HCT116 (cell line): ENCODE results near the gene LPXN. TPM values are rescaled to one million over a fixed set of nuclear protein-coding genes. Genes with fewer than 3 reads are reported as not detected.
A peak's percentile ranks its signal among the peaks of the same experiment; 100 is the strongest.

Source experiments
- ATAC-seq: fragments of 200-7000 bp; cut with Tn5 transposase; 2 replicates; pipeline ENCODE4 v1.9.1; 2020; ENCODE audit warnings: mild to moderate bottlenecking, moderate library complexity
- BruUV-seq: library from RNA; stranded (reverse); fragments of 400-500 nt; replicated peaks from 2 replicates; lab custom pipeline; 2021; lab: Mats Ljungman, UMichigan
- CTCF ChIA-PET: fragments of 300-600 bp; sonication (Branson Sonifier 250); formaldehyde crosslinking; loops from one replicate; lab custom pipeline; 2021; ENCODE audit warnings: antibody characterized with exemption; lab: Charles Lee
- POLR2A ChIA-PET: fragments of 300-600, 350-600 bp; sonication (Branson Sonifier 250); formaldehyde crosslinking; loops from one replicate; lab custom pipeline; 2021; ENCODE audit warnings: antibody characterized with exemption; lab: Charles Lee
- RAD21 ChIA-PET, 2 experiments: fragments of 300-600 bp; sonication (Branson Sonifier 250); formaldehyde crosslinking; loops; one replicate each; lab custom pipeline; 2023; ENCODE audit warnings: low total read pairs in 2 of 2; ENCODE audit not compliant: uncharacterized antibody in 2 of 2, unreplicated experiment in 2 of 2, low non-redundant PET in 1 of 2; lab: Charles Lee
- DNase-seq: peaks from one replicate; pipeline ENCODE4 v3.0.0-alpha.2; 2010; ENCODE audit warnings: low read depth, low spot score
- H2AFZ ChIP-seq: fragments of 200-600 bp; shearing (Covaris generic), sonication (generic); 2 replicates; pipeline ENCODE4 v1.6.1; 2017; ENCODE audit warnings: low read depth, mixed run types, mixed read lengths, antibody characterized with exemption, low read length; ENCODE audit not compliant: poor library complexity, severe bottlenecking
- H3K27ac ChIP-seq: 2 replicates; pipeline ENCODE4 v1.5.1; 2012; ENCODE audit warnings: low read depth, low read length
- H3K27me3 ChIP-seq: fragments of 200-600 bp; sonication (generic); 2 replicates; pipeline ENCODE4 v1.6.1; 2016; ENCODE audit warnings: mixed run types, low read length, mixed read lengths; ENCODE audit not compliant: insufficient read depth
- H3K36me3 ChIP-seq, 2 experiments: fragments of 200-500 bp in 1 of 2; fragments of 200-600 bp in 1 of 2; sonication (Bioruptor generic) in 1 of 2; sonication (generic) in 1 of 2; 2 replicates each; pipeline versions ENCODE4 v1.5.1 to v1.6.1; 2014 to 2016; ENCODE audit warnings: low read length in 2 of 2, inconsistent platforms in 1 of 2, mixed read lengths in 1 of 2, mixed run types in 1 of 2; ENCODE audit not compliant: insufficient read depth in 2 of 2, control insufficient read depth in 1 of 2
- H3K4me1 ChIP-seq, 2 experiments: fragments of 200-600 bp in 1 of 2; sonication (generic) in 1 of 2; 2 replicates each; pipeline versions ENCODE4 v1.5.1 to v1.6.1; 2012 to 2017; ENCODE audit warnings: low read length in 2 of 2, inconsistent platforms in 1 of 2, mild to moderate bottlenecking in 1 of 2, mixed read lengths in 1 of 2, mixed run types in 1 of 2, moderate library complexity in 1 of 2; ENCODE audit not compliant: insufficient read depth in 2 of 2, control insufficient read depth in 1 of 2
- H3K4me2 ChIP-seq: fragments of 200-600 bp; sonication (generic); 2 replicates; pipeline ENCODE4 v1.6.1; 2017; ENCODE audit warnings: mixed run types, low read length, mixed read lengths
- H3K4me3 ChIP-seq, 2 experiments: fragments of 200-600 bp in 1 of 2; sonication (generic) in 1 of 2; replicated peaks in 1 of 2; 2 replicates each; pipeline ENCODE4 v1.5.1; 2011 to 2016; ENCODE audit warnings: low read length in 2 of 2, control low read depth in 1 of 2, low read depth in 1 of 2, mild to moderate bottlenecking in 1 of 2, mixed read lengths in 1 of 2, mixed run types in 1 of 2
- H3K79me2 ChIP-seq: fragments of 200-600 bp; sonication (generic); 2 replicates; pipeline ENCODE4 v1.6.1; 2017; ENCODE audit warnings: mild to moderate bottlenecking, mixed run types, low read length, moderate library complexity, mixed read lengths; ENCODE audit not compliant: insufficient read depth
- H3K9ac ChIP-seq: fragments of 200-600 bp; sonication (generic); 2 replicates; pipeline ENCODE4 v1.6.1; 2016; ENCODE audit warnings: low read length, mixed read lengths
- H3K9me2 ChIP-seq: fragments of 200-600 bp; sonication (generic), shearing (Covaris generic); 2 replicates; pipeline ENCODE4 v1.6.1; 2017; ENCODE audit warnings: mixed run types, mild to moderate bottlenecking, moderate library complexity; ENCODE audit not compliant: insufficient read depth
- H3K9me3 ChIP-seq, 2 experiments: fragments of 200-500 bp in 1 of 2; fragments of 200-600 bp in 1 of 2; sonication (Bioruptor generic) in 1 of 2; sonication (generic) in 1 of 2; 2 replicates each; pipeline ENCODE4 v1.6.1; 2014 to 2017; ENCODE audit warnings: low read length in 2 of 2, mixed read lengths in 2 of 2, inconsistent platforms in 1 of 2, low read depth in 1 of 2, mild to moderate bottlenecking in 1 of 2, mixed run types in 1 of 2, moderate library complexity in 1 of 2; ENCODE audit not compliant: control insufficient read depth in 1 of 2, insufficient read depth in 1 of 2
- H4K20me1 ChIP-seq: fragments of 200-600 bp; sonication (generic), shearing (Covaris generic); 2 replicates; pipeline ENCODE4 v1.6.1; 2017; ENCODE audit warnings: mixed run types, mild to moderate bottlenecking, moderate library complexity; ENCODE audit not compliant: insufficient read depth
- ATF3 ChIP-seq: IDR thresholded peaks from 2 replicates; pipeline ENCODE4 v1.6.1; 2012
- CBX3 ChIP-seq: IDR thresholded peaks from 2 replicates; pipeline ENCODE4 v1.6.1; 2012; ENCODE audit warnings: low read depth
- CEBPB ChIP-seq: IDR thresholded peaks from 2 replicates; pipeline ENCODE4 v1.6.1; 2012; ENCODE audit warnings: low read depth
- CTCF ChIP-seq, 3 experiments: fragments of 200-600 bp in 1 of 3; sonication (generic) in 1 of 3; IDR thresholded peaks in 2 of 3; conservative IDR thresholded peaks in 1 of 3; 2 replicates each; pipeline ENCODE4 v1.5.1; 2012 to 2017; ENCODE audit warnings: low read depth in 2 of 3, low read length in 2 of 3, antibody characterized with exemption in 1 of 3, borderline replicate concordance in 1 of 3, control low read depth in 1 of 3, mild to moderate bottlenecking in 1 of 3, mixed read lengths in 1 of 3, mixed run types in 1 of 3, moderate library complexity in 1 of 3; ENCODE audit not compliant: insufficient read depth in 1 of 3
- EGR1 ChIP-seq: IDR thresholded peaks from 2 replicates; pipeline ENCODE4 v1.6.1; 2012; ENCODE audit warnings: low read depth
- ELF1 ChIP-seq: IDR thresholded peaks from 2 replicates; pipeline ENCODE4 v1.6.1; 2012; ENCODE audit warnings: low read depth, borderline replicate concordance
- EZH2 ChIP-seq: fragments of 200-600 bp; sonication (generic); IDR thresholded peaks from 2 replicates; pipeline ENCODE4 v1.6.1; 2017; ENCODE audit warnings: antibody characterized with exemption, mixed run types
- EZH2phosphoT487 ChIP-seq: fragments of 200-600 bp; IDR thresholded peaks from 2 replicates; pipeline ENCODE4 v1.6.1; 2018; ENCODE audit warnings: antibody characterized with exemption, borderline replicate concordance
- FOSL1 ChIP-seq: IDR thresholded peaks from 2 replicates; pipeline ENCODE4 v1.6.1; 2012; ENCODE audit warnings: low read depth
- JUND ChIP-seq: IDR thresholded peaks from 2 replicates; pipeline ENCODE4 v1.6.1; 2012
- MAX ChIP-seq: IDR thresholded peaks from 2 replicates; pipeline ENCODE4 v1.6.1; 2012
- POLR2A ChIP-seq: IDR thresholded peaks from 2 replicates; pipeline ENCODE4 v1.7.0; 2011; ENCODE audit warnings: borderline replicate concordance; ENCODE audit not compliant: insufficient read depth, insufficient read length; ENCODE audit errors: extremely low read depth
- POLR2AphosphoS5 ChIP-seq: IDR thresholded peaks from 2 replicates; pipeline ENCODE4 v1.6.1; 2011; ENCODE audit warnings: mild to moderate bottlenecking, low read depth, low read length, moderate library complexity
- RAD21 ChIP-seq: IDR thresholded peaks from 2 replicates; pipeline ENCODE4 v1.6.1; 2012; ENCODE audit warnings: low read depth, mild to moderate bottlenecking
- SP1 ChIP-seq: IDR thresholded peaks from 2 replicates; pipeline ENCODE4 v1.6.1; 2012; ENCODE audit warnings: low read depth
- YY1 ChIP-seq: IDR thresholded peaks from 2 replicates; pipeline ENCODE4 v1.6.1; 2011; ENCODE audit warnings: low read length, low read depth, moderate library complexity, mild to moderate bottlenecking; ENCODE audit not compliant: insufficient replicate concordance; ENCODE audit errors: extremely low read depth
- ZBTB33 ChIP-seq: IDR thresholded peaks from 2 replicates; pipeline ENCODE4 v1.6.1; 2011; ENCODE audit warnings: mild to moderate bottlenecking, low read length, moderate library complexity; ENCODE audit not compliant: insufficient replicate concordance; ENCODE audit errors: extremely low read depth
- ZFX ChIP-seq: fragments of 450-650 bp; IDR thresholded peaks from 2 replicates; pipeline ENCODE4 v1.6.1; 2017
- ZNF274 ChIP-seq: fragments of 200-500 bp; sonication (Bioruptor generic); IDR thresholded peaks from 2 replicates; pipeline ENCODE4 v1.6.1; 2014; ENCODE audit warnings: mild to moderate bottlenecking, low read depth, low read length, inconsistent platforms
- intact Hi-C: fragments of 100-400 bp; cut with micrococcal nuclease; formaldehyde crosslinking; loops from 2 replicates; pipeline ENCODE4 v1.10.0; 2022
- total RNA-seq: library from RNA; stranded (reverse); gene quantifications from one replicate; pipeline ENCODE4 v1.2.1, GENCODE V29; 2021; ENCODE audit not compliant: unreplicated experiment

Gene LPXN
- total RNA-seq, 1 experiment from 2014 or later, result 3.6 TPM

GRCh38 chr11:58582437-58582836 lies 6.8 kb upstream of the LPXN start (continued):
- no peak for TF ChIP-seq CTCF (IDR thresholded peaks at IDR 0.05 in 2 of 3, conservative IDR thresholded peaks at IDR 0.05 in 1 of 3; ENCODE audit: borderline replicate concordance in 1 of 3, insufficient read depth in 1 of 3, low read depth in 2 of 3, low read length in 2 of 3)
- TF ChIP-seq POLR2A, result no peak
- TF ChIP-seq EZH2phosphoT487, result no peak
- no peak for TF ChIP-seq SP1

GRCh38 chr11:58580311-58580710 lies 4.7 kb upstream of the LPXN start:
- H3K36me3 ChIP-seq, result no peaks in the 10 kb centered on the region
- peak overlapping the region; percentile 93 for H3K9ac ChIP-seq
- ChIA-PET CTCF (interaction anchor here (1.1 kb wide), 1 partner anchor 50 kb away, joined by 4 read pairs; no protein-coding TSS in a partner anchor), RAD21 (no interaction called here), POLR2A (no interaction called here)
- TSS peak; percentile 51 for BruUV-seq
- no peak for TF ChIP-seq JUND
- TF ChIP-seq ELF1, result no peak
- no peak for TF ChIP-seq POLR2A
- no peak for TF ChIP-seq EZH2
- TF ChIP-seq SP1, result no peak
- TF ChIP-seq ZBTB33, result no peak
- TF ChIP-seq EGR1, result no peak
- no peak for TF ChIP-seq CEBPB
- TF ChIP-seq RAD21, result no peak
- TF ChIP-seq MAX, result no peak
- no peak for TF ChIP-seq ZNF274
- TF ChIP-seq CBX3, result no peak
- no peak for TF ChIP-seq POLR2AphosphoS5
- no peak for TF ChIP-seq FOSL1
- no peak for TF ChIP-seq ZFX
- TF ChIP-seq ATF3, result no peak
- no peak for TF ChIP-seq YY1
- no peaks in the 10 kb centered on the region for H3K9me2 ChIP-seq
- H3K4me1 ChIP-seq, result peaks cover 15 to 23% of the 10 kb centered on the region in 2 experiments
- intact Hi-C loops, result loop anchor here (5.0 kb wide), 1 partner anchor 37 kb away; no protein-coding TSS in a partner anchor
- H3K4me2 ChIP-seq, result peak overlapping the region; percentile 79
- peaks cover 13% of the 10 kb centered on the region; the same call in 1 of the 2 replicates for H4K20me1 ChIP-seq
- H2AFZ ChIP-seq, result no peak overlapping the region
- ATAC-seq (no peak), DNase-seq (no peak)
- H3K27ac ChIP-seq, result no peak overlapping the region; the same call in 1 of the 2 replicates
- peak overlapping the region; percentile 78 to 88 for H3K4me3 ChIP-seq
- no peaks in the 10 kb centered on the region for H3K27me3 ChIP-seq
- peaks cover 71% of the 10 kb centered on the region for H3K79me2 ChIP-seq
- no peaks in the 10 kb centered on the region for H3K9me3 ChIP-seq
